CD4-positive, alpha-beta T cell treated with Interleukin-2 at 100 ng/mL for 4 hours (primary cell): Measurements from ENCODE around the gene BSX.

Experiments used
- DNase-seq: peaks from one replicate; pipeline ENCODE4 v3.0.0-alpha.2; 2020; ENCODE audit warnings: low spot score

BSX gene

DNA sequence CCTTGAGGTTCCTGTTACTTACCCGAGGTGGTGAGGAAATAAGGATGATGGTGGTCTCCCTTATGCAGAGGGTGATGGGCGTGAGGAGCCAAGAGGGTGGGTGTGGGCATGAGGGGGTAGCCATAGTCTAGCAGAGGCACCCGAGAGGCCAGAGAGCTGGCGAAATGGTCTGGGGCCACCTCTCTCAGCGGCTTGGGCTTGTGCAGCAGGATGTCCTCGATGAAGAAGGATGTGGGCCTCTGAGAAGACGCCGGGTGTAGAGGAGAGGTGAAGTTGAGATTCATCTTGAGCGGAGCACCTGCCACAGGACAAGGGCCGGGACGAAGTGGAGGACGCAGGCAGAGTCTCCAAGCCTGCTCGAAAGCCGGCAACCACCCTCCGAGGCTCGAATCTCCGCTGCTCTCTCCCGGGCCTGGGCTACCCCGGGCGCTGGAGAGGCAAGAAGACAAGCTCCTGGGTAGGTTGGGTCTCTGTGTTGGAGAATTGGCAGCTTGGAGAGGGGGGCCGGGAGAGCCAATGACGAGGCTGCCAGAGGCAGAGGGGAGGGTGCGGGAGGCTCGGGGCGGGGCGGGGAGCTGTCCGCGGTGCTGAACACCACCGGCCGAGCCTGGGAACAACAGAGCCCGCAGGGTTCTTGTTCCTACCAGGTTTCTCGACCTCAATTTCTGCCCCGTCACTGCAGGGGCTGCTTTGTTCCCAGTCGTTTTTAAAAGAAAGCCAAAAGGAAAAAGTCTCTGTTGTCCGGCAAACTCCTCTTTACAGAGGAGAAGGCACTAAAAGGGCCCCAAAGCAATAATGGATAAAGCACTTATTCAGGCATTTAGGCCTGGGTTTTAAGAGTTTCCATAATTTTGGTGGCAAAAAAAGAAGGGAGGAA, at the start of gene BSX:
TSS of gene BSX (minus strand) at position 447 of the 877 bp plus-strand sequence. CDS start at position 284, 163 bp downstream.
- DNase-seq: peak; percentile 30

DNA sequence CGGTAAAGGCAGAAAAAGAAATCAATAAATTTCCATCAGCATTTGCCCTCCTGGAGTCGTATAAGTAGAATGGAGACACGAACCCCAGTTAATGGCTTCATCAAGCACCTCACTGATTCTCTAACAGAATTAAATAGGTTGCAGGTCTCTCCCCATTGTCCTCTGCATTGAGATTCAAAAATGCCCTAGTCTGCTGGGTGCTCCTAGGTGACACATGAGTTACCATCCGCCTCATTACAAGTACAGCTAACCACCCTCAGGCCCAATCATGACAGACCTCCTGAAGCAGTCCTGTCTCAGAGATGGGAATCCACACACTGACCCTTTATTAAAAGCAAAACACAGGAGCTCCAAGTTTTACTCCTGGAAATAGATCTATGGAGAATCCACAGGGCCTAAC, 48.9 kb upstream of the BSX start:
- no peak for DNase-seq

GRCh38 chr11:123020968-123021367, 39.3 kb upstream of the BSX start:
- peak; percentile 42 for DNase-seq

DNA sequence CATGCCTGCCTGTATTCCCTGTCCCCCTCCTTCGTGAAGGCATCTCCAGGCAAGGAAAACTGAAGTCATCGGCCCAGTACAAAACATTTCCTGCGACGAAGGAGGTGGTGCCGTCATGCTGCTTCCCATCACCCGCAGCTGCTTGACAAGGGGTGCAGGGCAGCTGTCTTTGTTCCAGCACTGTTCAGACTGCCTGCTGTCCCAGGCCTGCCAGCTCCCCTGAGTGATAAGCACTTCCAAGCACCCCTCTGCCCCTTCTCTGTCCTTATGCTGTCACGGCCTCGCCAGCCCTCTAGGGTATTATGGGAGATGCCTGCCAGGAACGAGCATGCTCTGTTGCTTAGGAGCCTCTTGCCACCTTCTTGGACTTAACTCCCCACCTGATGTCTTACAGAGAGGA, 37.1 kb upstream of the BSX start:
- no peak for DNase-seq

DNA sequence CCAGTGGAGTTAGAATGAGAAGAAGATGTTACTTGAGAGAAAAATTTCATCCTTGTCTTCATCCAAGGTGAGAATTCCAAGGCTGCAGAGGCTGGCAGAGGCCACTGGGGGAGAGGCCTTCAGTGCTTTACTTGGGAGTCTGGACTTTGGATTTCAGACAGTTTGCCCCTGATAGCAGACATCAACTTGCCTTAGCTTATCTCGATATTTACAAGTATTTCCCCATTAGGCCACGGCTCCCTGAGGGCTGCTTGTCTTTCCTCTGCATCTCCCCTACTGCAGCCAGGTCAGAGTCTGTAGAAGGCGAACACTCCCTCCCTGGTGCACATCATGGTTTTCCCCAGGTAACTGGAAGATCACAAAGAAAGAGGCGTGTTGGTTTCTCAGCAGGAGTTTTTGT, 29.9 kb upstream of the BSX start:
- DNase-seq: no peak

DNA sequence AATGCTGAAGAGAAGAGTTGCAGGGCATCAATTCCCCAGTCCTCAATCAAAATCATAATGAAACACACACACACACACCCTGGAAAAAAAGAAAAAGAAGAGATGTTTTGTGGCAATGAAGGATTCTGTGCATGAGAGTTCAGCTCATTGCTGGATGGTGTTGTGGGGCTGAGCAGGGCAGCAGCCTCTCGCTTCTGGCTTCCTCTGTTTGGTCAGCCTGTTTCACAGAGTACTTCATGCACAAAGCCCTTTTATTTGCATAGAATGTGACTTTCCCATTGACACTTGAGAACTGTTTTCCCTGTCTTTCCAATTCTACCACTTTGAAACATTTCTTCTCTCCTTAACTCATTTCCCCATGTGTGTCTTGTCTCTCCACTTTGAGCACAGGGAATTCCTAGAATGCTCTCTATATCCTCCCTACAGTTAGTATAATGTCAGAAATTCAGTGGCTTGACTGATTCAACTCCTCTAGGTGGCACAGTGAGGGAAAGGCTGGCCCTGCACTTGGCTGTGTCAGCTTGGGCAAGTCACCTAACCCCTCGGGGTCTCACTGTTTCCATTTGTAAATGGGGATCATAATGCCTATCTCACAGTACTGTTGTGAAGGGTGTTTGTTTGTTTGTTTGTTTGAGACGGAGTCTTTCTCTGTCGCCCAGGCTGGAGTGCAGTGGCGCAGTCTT, 25.4 kb upstream of the BSX start:
- DNase-seq: no peak

GRCh38 chr11:123000721-123001120, 19.1 kb upstream of the BSX start:
- DNase-seq: no peak

- no peak for DNase-seq
Measured at GRCh38 chr11:122998727-122999366, 17.2 kb upstream of the BSX start.

DNA sequence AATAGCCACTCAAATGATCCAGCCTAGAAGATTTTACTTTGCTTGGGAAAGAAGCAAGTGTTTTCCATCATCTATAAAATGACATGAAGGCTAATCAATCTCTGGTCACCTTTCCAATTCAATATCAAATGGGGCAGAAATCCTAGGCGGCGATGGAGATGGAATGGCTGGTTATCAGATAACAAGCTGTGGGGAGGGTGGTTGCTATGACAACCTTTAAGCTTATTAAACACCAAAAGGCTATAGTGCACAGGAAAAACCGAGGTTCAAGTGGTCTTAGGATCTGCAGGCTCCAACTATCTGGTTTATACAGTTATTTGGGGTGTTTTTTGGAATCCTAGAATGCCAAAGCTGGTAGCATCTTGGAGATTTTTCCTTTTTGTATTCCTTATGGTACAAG, 13.9 kb upstream of the BSX start:
- no peak for DNase-seq

GRCh38 chr11:122984186-122985011, 2.8 kb upstream of the BSX start:
- DNase-seq: no peak

DNA sequence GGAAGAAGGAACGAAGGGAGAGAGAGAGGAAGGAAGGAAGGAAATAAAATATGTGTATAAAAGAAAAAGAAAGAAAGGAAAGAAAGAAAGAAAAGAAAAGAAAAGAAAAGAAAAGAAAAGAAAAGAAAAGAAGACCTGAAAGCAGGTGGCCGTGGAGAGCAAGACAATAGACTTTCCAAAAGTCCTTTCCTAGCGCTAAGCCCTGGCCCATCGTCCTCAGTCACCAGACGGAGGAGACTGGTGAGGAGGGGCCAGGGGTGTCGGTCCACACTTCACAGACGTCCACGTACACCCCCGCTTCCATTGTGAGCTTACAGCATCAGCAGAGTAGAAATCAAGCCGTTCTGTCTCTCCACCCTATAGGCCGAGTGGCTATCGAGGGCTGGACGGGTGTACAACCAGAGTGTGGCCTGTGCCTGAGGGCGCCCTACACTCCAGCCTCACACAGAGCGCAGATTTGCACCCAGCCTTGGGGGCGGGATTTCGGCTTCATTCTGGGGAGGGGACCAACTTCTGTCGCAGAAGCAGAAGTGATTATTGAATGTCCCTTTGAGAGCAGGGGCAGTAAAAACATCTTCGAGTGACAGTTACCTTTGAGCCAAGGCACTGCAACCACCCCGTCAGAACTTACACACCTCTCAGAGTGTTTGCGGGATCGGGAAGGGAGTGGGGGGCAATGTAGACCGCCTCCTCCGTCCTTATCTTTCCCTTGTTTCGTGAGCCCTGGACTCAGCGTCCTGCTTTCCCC, 2.0 kb upstream of the BSX start:
- DNase-seq: no peak

DNA sequence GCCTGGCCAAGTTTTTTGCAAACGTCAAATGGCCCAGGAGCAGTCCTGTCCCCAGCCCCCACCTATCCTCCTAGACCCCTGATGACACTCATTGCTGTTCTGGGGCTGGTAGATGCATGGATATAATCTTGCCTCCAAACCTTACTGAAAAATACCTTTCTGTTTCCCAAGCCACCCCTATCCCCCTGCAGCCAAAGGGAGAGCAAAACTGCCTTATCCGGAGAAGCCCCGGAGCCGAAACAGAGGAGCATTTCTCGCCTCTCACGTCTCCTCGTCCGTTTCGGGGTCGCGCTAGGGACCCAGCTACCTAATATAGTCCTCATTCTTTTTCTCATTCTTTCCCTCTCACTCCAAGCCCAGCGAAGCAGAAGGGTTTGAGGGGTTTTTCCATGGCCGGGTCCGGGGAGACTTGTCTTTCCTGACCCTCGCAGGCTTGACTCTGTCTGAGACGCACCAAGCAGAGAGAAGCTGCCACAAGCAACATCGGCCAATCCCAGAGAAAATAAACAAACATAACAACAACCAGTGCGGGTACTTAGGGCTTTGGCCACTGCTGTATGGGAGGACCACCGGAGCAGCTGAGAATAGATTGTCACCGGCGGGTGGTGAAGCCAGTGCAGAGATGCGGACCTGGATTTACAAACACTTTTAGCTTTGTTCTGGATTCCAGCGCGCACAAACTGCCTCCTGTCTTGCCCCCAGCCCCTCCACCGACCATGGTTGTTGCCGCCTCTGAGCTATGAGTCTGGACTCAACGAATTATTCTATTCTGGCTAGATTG, 1.6 kb downstream of the BSX start:
- no peak for DNase-seq

GRCh38 chr11:122979103-122979814, 2.4 kb downstream of the BSX start:
- no peak for DNase-seq

DNA sequence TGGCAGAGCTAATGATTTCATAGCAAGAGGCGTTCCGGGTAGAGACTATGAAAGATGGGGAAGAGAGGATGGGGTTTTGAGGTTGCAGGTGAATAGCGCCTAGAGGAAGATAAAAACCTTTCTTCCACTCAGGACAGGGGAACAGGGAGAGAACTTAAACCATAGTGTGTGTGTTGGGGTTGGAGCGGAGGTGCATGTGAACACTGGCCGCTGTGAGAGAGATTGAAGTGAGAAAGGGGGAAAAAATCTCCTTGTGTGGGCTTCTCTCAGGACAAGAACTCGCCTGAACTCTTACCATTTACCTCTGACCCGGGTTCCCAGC, 3.4 kb downstream of the BSX start:
- DNase-seq: no peak

DNA sequence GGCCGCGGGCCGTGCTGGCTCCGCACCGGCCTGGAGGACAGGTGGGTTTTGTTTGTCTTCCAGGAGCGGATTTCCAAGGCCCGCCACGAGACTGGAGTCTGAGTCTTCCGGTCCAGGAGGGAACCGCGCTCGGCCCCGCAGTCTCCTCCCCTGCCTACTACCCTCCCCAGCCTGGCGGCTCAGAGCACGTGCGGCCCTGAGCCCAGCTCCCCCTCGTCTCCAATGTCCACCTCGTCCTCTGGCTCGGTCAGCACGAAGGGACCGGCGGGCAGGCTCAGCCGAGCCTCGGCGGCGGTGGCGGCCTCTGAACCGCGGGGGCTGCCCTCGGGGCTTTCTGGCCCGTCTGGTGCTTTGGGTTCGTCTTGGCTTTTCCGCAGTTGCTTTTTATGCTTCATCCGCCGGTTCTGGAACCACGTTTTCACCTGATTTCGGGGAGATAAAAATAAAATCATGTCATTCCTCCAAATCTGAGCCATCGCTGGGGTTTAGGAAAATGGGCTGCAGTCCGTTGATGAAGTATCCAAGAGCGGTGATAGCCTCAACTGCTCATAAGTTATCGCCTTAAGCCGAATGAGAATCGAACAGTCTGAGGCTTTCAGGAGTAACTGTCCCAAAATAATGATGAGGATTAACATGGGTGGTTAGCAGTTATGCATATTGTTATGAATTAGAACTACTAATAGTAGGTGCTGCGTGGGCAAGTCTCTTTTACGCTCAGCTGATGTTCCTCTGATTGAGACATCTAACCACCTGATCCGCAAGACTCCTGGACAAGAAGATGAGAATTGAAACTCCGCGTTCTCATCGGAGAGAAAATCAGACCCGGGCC, 4.0 kb downstream of the BSX start:
- DNase-seq: no peak

DNA sequence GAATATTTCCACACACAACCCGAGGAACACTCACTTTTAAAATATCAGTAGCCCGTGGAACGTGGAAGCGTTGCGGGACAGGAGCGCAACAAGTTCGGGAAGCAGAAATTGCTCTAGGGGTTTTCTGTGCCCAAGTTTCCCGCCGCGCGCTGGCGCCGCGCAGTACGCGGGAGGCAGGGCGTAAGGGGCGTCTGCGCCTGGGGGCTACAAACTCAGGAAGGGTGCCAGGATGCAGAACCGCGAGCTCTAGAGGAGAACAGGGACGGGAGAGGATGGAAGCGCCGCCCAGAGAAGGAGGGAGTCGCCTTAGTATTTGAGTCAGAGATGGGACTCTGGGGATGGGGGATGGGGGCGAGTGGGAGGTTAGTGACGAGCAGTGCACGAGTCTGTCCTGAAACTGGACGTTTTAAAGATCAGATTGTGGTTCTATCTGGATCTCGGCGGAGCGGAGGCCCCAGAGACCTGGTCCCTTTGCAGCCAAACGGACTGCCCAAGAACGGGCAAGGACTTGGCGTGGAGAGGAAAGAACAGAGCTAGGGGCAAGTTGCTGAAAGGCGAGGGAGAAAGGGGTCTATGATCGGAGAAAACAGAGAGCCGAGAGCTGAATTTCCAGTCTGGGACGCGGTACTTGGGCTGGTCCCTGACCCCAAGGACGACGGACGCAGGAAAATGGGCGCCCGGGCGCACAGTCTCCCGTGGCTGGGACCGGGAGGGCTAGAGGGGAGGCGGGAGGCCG, 4.7 kb downstream of the BSX start:
- no peak for DNase-seq

GRCh38 chr11:122976061-122976733, 5.4 kb downstream of the BSX start:
- no peak for DNase-seq

GRCh38 chr11:122963961-122964360, 17.7 kb downstream of the BSX start:
- DNase-seq: no peak
